ENCODE results near the gene BICRA. TPM values are rescaled to one million over a fixed set of nuclear protein-coding genes. Genes with fewer than 3 reads are reported as not detected.

The BICRA gene
- total and polyA plus RNA-seq, 7 donors: 3.1 to 22.4 (median 9.9) TPM

DNA sequence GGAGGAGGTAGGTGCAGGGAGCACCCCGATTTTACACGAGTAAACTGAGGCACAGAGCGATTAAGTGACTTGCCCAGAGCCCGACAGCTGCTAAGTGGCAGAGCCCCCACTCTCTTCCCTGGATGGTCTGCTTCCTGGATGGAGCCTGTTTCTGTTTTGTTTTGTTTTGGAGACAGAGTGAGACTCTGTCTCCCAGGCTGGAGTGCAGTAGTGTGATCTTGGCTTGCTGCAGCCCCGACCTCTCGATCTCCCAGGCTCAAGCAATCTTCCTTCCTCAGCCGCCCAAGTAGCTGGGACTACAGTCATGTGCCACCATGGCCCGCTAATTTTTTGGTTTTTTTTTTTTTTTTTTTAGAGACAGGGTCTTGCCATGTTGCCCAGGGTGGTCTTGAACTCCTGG lies 17.3 kb downstream of the BICRA start:
- Histone ChIP-seq H3K4me3 (no peak overlapping the region), H3K36me3 (ENCODE audit: insufficient read depth in 1 of 2, low read depth in 1 of 2) (peaks cover 0 to 4% of the 10 kb centered on the region in 2 donors), H3K4me1 (peaks cover 35% of the 10 kb centered on the region), H3K27me3 (ENCODE audit: insufficient read depth in 3 of 3, low read length in 2 of 3) (no peaks in the 10 kb centered on the region), H3K27ac (peak overlapping the region; percentile 21), H3K9me3 (no peaks in the 10 kb centered on the region)
- TF ChIP-seq, protein P1, sequence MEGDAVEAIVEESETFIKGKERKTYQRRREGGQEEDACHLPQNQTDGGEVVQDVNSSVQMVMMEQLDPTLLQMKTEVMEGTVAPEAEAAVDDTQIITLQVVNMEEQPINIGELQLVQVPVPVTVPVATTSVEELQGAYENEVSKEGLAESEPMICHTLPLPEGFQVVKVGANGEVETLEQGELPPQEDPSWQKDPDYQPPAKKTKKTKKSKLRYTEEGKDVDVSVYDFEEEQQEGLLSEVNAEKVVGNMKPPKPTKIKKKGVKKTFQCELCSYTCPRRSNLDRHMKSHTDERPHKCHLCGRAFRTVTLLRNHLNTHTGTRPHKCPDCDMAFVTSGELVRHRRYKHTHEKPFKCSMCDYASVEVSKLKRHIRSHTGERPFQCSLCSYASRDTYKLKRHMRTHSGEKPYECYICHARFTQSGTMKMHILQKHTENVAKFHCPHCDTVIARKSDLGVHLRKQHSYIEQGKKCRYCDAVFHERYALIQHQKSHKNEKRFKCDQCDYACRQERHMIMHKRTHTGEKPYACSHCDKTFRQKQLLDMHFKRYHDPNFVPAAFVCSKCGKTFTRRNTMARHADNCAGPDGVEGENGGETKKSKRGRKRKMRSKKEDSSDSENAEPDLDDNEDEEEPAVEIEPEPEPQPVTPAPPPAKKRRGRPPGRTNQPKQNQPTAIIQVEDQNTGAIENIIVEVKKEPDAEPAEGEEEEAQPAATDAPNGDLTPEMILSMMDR (IDR thresholded peaks at IDR 0.05): no peak
- WGBS, 3 donors: 32 to 37% (median 34%) methylated on average over 8 of the region's 8 CpGs
- ATAC-seq: no peak
- DNase-seq: no peak
- intact Hi-C loops (cut with DNase I): no loop called here

GRCh38 chr19:47628078-47628771 lies 19.3 kb downstream of the BICRA start:
- ATAC-seq (peak in 1 of 4 donors; percentile 5), DNase-seq (no peak)
- H3K27me3 ChIP-seq (ENCODE audit: insufficient read depth in 3 of 3, low read length in 2 of 3): no peaks in the 10 kb centered on the region
- H3K27ac ChIP-seq: no peak overlapping the region
- no peak overlapping the region for H3K4me3 ChIP-seq
- H3K4me1 ChIP-seq: peaks cover 47% of the 10 kb centered on the region
- H3K9me3 ChIP-seq: no peaks in the 10 kb centered on the region
- WGBS, 3 donors: 73 to 85% (median 74%) methylated on average over 4 of the region's 4 CpGs
- intact Hi-C loops (cut with DNase I): no loop called here
- peaks cover 0 to 4% of the 10 kb centered on the region in 2 donors for H3K36me3 ChIP-seq (ENCODE audit: insufficient read depth in 1 of 2, low read depth in 1 of 2)
- TF ChIP-seq, protein P1 (IDR thresholded peaks at IDR 0.05): no peak

DNA sequence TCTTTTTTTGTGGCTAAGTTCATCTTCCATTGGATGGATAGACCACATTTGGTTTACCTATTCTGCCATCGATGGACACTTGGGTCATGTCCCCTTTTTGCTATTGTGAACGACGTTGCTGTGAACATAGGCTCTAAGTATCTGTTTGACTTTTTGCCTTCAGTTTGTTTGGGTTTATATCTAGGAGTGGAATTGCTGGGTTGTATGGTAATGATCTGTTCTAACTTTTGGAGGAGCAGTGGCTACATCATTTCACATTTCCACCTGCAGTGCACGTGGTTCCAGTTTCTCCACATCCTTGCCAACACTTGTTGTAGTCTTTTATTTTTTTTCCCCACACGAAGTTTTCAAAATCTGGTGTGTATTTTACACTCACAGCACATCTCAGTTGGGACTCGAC lies 21.7 kb downstream of the BICRA start:
- no peak overlapping the region for H3K4me3 ChIP-seq
- 90 to 93% (median 92%) methylated on average over 6 of the region's 6 CpGs for WGBS, 3 donors
- ATAC-seq (no peak), DNase-seq (no peak)
- H3K27ac ChIP-seq: no peak overlapping the region
- intact Hi-C loops (cut with DNase I): no loop called here
- H3K4me1 ChIP-seq: peaks cover 43% of the 10 kb centered on the region
- H3K9me3 ChIP-seq: no peaks in the 10 kb centered on the region
- TF ChIP-seq, protein P1 (IDR thresholded peaks at IDR 0.05): no peak
- H3K36me3 ChIP-seq (ENCODE audit: insufficient read depth in 1 of 2, low read depth in 1 of 2): no peaks in the 10 kb centered on the region
- H3K27me3 ChIP-seq (ENCODE audit: insufficient read depth in 3 of 3, low read length in 2 of 3): no peaks in the 10 kb centered on the region

DNA sequence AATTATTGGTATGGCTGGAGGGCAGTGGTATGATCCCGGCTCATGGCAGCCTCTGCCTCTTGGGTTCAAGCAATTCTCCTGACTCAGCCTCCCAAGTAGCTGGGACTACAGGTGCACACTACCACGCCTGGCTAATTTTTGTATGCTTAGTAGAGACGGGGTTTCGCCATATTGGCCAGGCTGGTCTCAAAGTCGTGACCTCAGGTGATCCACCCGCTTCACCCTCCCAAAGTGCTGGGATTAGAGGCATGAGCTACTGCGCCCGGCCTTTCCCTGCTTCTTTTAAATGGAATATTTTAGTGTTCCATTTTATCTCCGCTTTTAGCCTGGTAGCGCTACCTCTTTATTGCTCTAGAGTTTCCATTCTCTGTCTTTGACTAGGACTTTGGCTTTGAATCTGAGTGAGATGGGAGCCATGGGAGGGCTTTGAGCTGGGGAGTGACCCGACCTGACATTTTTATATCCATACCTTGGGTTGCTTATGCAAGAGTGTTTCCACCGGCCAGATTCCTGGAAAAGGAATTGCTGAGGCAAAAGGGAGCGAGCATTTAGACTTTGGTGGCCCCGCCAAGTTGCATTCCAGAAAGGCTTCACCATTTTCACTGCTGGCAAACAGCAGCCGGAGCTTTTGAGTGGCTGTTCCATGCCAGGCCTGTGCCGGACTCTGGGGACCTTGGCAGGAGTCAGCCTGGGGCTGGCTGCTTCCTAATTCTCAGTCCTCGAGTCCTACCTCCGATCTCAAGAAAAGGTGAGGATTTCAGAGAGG lies 22.9 kb downstream of the BICRA start:
- WGBS, 3 donors: 37 to 50% (median 39%) methylated on average over 18 of the region's 18 CpGs
- DNase-seq (peak in 1 of 2 donors; percentile 41), ATAC-seq (peak; percentile 17 to 48 (median 25))
- Histone ChIP-seq H3K9me3 (no peaks in the 10 kb centered on the region), H3K4me3 (peak overlapping the region; percentile 23), H3K27me3 (ENCODE audit: insufficient read depth in 3 of 3, low read length in 2 of 3) (no peaks in the 10 kb centered on the region), H3K36me3 (ENCODE audit: insufficient read depth in 1 of 2, low read depth in 1 of 2) (no peaks in the 10 kb centered on the region), H3K4me1 (peaks cover 34% of the 10 kb centered on the region), H3K27ac (peak overlapping the region; percentile 67)
- intact Hi-C loops (cut with DNase I): no loop called here
- TF ChIP-seq, protein P1 (IDR thresholded peaks at IDR 0.05): no peak
